Ecto neural progenitor cell (in vitro differentiated cells): ENCODE results near the gene ZMIZ1.

Experiments
- DNase-seq: peaks from one replicate; pipeline ENCODE4 v3.0.0-alpha.2; 2018; ENCODE audit warnings: low spot score

ZMIZ1 gene

DNA sequence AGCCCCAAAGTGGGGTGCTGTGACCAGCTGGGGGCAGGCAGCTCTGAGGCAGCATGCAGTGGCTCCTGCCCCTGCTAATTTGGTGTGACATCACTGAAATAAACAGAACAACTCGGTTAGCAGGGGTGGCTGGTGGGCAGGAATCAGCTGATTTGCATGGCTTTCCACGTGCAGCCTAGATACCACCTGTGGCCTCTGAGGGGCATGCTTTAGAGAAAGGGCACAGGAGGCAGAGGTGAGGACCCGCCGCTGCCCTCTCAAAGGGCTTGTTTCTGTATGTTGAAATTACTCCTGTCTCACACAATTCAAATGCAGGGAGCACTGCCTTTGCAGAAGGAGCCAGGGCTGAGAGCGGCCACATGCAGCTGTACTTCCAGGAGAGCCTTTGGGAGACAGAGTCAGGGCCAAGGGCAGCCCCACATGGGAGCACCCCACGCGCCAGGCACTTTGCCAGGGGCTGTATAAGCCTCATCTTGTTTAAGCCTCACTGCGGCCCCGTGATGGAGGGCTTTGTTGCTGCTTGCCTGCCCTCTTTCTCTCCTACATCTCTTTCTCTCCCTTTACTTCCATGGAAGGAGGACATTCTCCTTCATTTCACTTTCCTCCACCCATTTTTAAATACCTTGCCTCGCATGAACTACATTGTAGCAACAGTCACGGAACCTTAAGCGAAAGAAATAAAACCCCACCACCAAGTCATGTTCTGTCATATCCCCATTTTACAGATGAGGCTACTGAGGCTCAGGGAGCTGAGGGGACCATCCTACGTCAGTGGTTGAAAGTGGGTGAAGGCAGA, 137.7 kb downstream of the ZMIZ1 start:
- no peak for DNase-seq

DNA sequence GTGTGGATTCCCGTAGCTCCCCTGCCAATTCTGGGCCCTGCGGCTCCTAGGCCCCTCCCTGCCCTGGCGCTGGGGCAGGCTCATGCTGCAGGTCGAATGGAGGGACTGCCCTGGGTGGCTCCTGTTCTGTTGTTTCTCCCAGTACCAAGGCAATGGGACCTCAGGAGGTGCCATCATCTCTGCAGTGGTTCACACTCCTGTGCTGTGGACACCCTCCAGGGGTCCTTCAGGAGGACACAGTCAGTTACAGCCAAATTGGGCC, 138.3 kb downstream of the ZMIZ1 start:
- DNase-seq, result no peak

DNA sequence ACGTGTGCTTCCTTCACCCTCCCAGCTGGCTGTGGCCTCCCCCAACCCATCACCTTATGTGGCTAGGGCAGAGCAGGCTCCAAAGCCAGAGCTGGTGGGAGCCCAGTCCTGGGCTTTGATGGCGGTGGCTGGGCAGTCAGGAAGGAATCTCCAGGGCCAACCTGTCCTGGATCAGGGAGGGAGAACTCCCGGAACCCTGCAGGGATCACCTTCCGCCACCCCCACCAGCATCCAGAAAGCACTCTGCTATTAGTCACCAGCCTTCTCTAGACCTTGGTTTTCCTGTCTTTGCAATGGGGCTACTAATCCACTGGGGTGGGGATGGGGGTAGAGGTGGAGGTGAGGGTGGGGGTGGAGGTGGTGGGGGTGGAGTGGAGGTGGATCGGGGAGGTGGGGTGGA, 139.0 kb downstream of the ZMIZ1 start:
- DNase-seq, result no peak

DNA sequence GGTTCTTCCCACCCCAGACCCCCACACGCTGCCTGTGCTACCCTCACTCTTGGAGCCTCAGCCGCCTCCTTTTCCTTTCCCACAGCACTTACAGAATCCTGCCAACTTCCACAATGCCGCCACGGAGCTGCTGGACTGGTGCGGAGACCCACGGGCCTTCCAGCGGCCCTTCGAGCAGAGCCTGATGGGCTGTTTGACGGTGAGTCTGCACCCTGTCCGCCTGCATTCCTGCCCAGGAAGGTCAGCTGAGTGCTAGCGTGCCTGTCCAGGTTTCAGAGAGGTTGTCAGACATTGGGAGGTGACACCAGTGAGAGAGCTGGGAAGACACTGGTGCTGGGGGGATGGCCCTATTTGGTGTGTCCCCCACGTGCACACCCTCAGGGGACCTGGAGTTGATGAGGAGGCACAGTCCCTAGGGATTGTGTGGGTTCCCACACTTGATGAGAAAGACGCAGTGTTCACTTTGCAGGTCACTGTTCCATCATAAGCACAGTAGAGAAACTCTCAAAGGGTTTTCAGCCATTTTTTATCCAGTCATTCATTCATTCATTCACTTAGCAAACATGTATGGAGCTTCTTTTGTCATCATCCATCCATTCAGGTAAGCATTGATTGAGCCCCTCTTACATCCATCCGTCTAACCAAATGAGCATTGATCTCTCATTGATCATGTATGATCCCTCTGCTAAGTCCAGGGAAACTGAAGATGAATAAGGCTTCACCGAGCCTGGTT, 139.7 kb downstream of the ZMIZ1 start:
- DNase-seq, result no peak

DNA sequence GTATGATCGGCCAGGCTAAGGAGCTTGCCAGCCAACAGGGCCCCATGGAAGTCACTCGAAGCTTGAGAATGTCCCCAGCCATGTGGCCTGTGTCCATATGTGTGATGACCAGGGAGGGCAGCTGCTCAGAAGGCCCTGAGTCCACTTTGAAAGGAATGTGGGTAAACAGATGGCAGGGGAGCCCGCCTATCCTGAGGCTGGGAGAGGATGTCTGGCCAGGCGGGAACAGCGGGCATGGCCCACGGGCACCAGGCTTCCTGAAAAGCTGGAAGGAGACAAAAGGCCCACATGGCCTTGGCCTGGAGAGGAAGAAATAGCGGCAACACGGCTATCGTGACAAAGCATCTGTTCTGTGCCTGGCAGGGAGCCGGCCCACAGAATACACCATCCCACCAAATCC, 140.6 kb downstream of the ZMIZ1 start:
- no peak for DNase-seq

DNA sequence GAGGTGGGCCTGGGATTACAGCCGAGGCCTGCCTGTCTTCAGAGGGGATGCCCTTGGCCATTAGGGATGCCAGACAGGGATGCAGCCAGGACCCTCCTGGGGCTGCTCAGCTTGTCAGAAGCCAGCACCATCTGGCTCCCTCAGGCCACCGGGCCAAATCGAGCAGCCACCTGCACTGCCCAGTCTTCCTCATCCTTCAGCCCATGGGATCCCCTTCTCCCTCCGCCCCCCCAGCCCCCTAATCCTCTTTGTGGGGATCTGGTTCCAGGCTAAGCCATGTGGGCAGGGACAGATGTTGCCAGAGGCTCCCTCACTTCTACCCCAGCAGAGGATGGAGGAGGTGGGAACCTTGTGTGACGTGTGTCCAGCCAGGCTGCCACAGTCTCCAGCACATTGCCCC, 141.1 kb downstream of the ZMIZ1 start:
- DNase-seq, result no peak

DNA sequence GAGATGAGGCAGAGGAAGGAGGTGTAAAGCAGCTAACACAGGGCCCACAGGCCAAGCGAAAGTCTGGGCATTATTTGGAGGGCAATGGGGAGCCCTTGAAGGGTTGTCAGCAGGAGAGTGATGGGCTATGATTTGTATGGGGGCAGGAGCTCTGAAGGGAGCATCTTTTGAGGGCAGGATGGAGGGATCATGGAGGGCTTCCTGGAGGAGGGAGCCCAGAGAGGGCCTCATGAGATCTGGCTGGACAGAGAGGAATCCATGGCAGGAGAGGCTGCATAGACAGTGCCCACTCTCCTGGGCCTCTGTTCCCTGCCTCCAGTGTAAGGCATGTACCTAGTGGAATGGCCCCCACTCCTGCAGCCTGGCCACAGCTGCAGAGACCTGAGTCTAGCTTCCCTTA, 141.9 kb downstream of the ZMIZ1 start:
- DNase-seq, result no peak

DNA sequence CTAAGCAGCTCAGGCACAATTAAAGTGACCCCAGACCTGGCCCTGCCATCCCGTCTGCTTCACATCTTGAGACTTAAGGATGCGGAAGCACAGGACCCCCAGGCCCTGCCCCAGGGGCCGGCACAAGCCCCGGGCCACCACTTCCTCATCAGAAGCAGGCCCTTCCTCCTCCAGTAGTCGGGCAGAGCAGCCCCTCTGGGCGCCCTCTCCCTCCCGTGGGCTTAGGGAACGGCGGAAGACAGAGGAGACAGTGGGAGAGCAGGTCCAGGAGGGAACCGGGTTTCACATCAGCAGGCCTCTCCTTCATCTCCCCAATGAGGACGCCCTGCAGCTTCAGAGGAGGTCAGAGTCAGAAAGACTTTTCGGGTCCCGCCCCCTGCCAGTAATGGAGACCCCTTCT, 142.8 kb downstream of the ZMIZ1 start:
- DNase-seq, result no peak

DNA sequence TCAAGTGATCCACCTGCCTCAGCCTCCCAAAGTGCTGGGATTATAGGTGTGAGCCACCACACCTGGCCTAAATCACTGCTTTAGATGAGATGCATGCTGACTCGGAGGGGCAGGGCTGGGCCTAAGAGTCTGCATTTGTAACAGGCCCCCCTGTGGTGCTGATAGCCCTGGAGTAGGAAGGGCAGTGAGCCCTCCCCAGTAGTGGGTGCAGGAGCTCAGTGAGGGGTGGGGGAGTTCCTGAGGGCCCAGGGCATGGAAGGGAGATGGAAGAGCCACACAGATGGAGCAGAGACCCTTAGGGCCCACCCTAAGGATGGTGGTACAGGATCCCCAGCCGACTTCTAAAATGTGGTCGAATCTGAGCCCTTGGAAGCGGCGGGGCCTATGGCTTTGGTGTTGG, 146.8 kb downstream of the ZMIZ1 start:
- no peak for DNase-seq

DNA sequence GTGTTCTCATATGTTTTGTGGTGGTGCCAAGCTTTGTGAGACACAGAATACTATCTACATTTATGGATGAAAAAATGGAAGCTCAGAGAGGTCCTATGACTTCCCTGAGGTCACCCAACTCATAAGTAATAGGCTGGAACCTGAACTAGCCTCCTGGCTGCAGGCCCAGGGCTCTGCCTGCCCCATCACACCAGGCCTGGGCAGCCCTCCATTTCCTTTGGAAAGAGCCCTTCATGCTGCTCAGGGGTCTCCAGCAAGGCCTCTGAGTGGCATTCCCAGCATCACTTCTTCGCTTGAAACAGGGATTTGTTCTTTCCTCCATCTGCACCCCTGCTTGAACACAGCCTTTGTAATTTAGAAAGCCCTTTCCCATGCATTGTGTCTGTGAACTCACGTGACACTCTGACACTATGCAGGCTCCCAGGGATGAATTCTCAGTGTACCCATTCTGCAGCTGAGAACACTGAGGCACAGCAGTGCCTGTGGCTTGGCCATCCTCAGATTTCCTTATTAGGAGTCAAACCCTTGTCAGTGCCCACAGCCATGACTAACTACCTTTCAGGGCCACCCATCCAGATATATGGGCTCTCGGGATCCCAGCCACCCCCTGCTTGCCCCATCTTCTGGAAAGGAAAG, 150.7 kb downstream of the ZMIZ1 start:
- DNase-seq, result no peak

DNA sequence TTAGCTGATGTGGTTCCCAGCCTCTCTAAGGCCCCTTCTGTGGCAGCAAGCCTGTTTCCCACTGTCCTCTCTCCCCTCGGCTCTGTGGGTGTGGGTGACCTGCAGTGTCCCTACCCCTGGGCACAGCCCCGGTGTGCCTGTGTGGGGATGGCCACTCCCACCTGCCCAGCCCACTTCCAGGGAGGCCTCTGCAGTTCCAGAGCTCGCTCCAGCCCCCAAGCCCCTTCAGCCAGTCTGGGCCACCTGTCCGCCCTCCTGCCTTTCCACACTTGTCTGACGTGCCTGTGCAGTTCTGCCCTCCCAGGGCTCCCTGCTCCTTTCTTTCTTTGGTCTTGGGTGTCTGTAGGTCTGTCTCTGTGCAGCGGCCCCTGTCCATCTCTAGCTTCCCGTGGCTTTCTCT, 151.5 kb downstream of the ZMIZ1 start:
- DNase-seq, result no peak

DNA sequence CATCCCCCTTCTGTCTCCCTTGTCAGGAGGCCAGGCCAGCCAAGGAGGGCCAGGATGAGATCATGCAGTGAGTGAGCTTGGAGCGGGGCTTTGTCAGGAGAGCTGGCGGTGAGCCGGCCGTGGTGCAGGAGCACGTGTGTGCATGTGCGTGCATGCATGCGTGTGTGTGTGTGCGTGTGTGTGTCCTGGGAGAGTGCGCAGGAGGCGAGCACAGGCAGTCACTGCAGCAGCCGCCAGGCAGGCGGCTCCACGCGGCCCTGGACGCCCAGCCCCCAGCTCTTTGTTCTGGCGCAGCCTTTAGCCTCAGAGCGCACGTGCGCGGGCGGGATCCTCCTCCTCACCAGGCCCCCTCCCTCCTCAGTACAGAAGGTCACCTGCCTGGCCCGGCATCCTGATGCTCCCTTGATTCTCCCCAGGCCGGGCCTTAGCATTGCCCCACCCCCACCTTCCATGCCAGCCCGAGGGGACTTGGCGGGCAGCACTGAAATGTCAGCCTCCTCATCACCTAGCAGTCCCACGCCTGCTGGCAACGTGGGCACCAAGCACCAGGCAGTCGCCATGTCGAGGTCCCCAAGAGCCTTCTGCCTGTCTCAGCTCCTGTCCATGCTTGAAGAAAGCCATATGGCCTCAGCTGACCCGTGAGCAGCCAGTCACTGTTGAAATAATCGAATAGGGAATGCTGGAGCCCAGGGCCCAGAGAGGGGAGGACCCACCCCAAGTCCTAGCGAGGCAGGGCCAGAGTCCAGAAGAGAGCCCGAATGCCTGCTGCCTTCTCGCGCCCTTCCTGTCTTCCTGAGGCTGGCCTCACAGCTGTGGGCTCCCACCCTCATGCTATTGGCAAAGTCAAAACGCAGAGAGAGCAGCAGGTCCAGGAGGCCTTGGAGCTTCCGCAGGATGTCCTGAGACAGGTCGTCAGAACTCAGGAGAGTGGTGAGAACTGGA, 152.6 kb downstream of the ZMIZ1 start:
- peak; percentile 66 for DNase-seq

DNA sequence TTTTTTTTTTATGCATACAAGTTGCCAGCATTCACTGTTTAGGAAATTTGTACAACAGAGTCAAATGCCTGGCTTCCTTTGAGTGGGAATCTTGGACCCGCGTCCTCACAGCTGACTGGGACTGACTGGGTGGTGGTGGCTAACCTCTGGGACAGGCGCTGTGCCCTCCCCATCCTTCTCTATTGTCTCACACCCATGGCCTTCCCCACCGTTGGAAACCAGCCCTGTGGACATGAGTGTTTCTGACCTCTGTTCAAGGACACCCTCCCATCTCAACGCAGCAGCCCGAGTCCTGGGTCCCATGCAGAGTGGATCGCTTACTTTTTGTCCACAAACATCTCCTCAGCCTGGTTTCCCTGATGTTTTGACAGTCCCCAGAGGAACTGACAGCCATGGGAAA, 153.4 kb downstream of the ZMIZ1 start:
- DNase-seq, result no peak

DNA sequence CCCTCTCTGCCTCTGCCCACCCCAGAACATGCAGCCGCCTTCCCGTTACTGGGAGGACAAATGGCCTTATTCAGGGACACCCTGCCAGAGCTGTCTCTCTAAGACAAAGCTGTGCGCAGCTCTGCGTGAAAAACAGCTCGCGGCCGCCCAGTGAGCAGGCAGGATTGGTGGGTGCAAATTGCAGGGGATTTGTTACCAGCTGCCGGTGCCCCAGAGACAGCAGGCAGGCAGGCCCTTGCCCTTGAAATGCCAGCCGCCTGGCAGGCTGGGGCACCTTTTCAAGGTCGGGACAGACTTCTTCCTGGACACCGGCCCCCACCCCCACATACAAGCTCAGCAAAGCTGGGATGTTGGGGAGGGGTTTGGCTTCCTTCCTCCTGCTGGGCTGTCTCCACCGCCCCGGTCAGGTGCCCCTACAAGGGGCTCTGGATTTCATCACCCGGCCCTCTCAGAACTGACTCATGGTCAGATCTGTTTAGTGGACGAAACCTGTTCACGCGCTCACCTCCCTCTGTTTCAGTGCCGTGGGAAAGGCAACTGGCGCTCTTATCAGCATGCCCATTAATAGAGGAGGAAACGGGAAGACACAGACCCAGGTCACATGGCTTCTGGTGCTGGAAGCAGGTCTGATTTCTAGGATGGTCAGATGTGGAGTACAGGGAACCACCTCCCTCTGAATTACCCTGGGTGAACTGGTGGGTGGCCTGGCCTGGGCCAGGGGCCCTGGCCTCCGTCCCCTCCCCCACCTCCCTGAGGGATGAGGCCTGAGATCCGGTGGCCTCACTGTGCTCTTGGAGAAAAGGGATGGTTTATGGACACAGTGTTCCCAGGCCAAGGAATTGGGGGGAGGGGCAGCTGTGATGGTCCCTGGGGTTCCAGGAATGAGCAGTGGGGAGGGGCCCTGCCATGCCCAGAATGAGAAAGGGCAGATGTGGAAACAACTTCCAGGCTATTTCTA, 154.6 kb downstream of the ZMIZ1 start:
- DNase-seq, result no peak

DNA sequence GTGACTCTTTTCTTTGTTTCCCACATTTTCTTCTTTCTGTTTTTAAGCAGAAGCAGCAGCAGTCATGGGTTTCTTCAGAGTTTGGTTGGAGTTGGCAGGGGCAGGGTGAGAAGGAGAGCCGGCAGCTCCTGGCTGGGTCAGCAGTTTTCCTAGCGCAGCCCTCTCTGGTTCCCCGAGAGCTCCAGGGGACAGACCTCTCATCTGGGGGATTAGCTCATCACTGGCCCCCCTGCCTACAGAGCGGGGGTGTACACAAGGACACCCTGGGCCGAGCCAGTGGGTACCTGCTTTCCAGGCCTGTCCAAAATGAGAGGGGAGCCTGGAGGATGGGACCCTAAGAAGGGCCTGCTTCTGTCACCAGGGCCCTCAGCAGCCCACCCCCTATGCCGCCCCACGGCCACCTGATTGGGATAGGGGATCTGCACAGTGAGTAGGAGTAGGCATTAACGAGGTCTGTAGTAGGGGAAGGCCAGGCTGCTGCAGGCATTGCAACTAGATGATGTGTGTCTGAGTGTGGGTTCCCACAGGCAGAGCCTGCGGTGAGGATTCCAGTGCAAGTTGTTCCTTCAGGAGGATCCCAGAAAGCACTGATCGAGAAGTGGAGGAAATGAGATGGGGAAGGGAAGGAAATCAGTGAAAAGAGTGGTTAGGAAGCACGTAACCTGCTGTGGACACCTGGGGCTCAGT, 155.6 kb downstream of the ZMIZ1 start:
- no peak for DNase-seq

DNA sequence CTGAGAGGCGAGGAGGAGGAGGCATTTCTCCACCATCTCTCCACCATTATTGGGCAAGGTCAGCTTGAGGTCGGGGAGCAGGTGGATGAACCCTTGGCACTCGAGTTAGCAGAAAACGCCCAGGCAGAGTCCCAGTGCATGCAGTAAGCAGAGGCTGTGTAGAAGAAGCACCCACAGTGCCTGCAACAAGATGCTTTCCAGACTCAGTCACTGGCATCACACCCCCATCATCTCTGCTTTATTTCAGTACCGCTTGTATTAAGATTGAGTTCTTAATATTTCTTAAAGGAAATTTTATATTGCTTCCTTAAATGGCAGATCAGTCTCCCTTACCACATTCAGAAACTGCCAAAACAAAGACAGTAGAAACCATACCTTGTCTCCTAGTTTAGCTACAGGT, 156.2 kb downstream of the ZMIZ1 start:
- no peak for DNase-seq

DNA sequence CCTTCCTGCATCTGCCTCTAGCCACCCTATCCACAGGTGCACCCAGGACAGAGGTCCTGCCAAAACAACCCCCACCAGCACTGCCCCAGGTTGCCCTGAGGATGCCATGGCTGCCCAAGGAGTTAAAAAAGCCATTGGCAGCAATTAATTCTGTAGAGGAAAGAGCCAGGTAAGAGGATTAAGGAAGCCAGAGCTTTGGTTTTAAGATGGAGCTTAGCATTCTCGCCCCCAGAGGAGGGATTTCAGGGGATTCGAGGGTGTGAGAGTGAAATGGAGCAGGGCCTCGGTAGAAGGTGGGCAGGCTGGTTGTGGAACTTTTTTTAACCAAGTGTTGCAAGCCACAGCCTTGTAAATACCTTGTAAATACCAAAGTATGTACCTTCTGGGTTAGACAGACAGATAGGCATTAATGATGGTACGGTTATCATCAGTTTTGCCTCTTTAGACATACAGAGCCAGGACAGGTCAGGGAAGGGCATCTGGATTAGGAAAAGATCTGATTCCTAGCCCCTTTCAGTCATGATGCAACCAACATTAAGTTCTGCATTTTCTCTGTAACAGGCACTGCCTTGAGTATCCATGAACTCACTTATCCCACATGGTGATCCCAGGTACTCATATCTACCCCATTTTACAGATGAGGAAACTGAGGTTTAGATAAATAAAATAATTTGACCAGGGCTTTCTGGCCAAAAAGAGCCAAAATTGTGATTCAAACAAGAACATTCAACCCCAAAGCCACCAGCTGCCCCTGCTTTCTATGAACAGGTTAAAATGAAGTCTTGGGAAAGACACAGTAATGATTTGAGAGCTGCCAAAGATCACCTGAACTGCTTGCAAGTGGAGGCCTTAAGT, 157.9 kb downstream of the ZMIZ1 start:
- DNase-seq, result no peak

DNA sequence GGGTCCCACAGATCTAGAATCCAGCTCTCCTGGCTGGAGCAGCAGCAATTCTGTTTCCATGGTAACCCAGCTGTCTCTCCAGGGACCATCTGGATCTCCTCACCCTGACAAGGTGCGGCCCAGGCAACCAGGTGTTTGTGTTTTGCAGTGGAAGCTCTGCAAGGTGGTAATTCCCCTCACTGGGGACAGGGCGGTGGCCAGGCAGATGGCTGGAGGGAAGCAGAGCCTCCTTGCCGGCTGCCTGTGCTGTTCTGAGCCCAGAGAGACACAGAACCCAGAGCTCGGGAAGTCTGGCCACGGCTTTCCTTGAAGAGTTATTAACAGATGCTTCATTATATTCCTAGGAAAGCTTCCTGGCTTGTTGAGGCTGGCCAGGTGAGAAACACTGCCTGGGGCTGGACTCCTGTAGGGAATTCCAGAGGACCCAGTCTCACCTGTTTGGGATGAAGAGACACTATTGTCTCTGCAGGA, 160.3 kb downstream of the ZMIZ1 start:
- no peak for DNase-seq

DNA sequence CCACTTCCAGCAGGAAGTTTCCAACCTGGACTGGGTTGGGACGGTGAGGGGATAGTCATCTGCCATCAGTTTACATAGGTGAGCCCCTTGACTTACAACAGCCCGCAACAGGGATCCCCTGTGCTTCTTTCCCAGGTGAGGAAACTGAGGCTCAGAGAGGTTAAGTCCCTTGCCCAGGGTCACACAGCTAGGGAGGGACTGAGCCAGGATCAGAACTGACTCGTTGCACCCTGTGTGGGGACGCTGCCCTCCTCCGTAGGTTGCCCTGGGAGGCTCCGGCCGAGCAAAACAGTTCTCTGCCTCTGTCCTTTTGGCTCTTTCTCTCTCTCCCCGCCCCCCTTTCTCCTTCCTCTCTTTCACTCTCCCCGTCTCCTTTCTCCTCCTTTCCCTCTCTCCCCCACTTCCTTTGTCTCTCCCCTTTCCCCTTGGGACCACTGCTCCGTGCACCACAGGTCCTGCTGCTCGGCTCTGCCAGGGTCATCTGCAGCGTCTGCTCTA, 161.1 kb downstream of the ZMIZ1 start:
- DNase-seq, result no peak
